Stimulated activated CD8-positive, alpha-beta memory T cell treated with anti-CD3 and anti-CD28 coated beads, Interleukin-4, amount 100 ng/mL, for 48 hours (primary cell): Measurements from ENCODE around the gene APBA1.

Experiments used
- DNase-seq: peaks from one replicate; pipeline ENCODE4 v3.0.0-alpha.2; 2020

The APBA1 gene

DNA sequence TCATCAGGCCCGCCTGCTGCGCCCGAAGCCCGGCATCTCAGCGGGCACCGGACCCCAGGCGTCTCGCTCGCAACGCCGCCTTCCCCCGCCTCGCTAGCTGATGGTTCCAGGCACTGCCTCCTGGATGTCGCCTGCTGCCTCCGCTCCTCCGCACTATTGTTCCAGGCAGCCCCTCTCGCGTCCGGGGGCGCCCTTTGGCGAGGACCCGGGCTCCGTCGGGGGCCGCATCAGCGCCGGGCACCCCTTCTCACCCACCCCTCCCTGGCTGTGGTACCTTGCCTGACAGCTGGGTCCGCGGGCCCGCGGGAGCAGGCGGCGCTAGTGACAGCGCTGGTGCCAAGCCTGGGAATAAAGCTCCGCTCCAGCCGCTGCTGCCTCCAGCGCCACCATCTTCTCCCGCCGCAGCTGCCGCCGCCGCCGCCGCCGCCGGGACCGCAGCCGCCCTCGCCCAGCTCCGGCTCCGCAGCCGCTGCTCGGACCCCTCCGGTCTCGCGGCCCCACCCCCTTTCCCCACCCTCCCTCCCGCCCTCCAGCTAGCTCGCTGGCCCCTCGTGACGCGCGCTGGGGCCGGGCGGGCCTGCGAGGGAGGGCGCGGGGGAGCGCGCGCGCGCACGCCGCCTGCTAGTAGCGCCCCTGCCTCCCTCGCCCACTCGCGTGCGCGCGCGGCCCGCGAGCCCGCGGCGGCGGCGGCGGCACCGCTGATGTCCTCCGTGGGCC is at the start of gene APBA1:
Gene APBA1 (minus strand): TSS at position 493 of the 717 bp plus-strand sequence.
- DNase-seq = peak; percentile 39

DNA sequence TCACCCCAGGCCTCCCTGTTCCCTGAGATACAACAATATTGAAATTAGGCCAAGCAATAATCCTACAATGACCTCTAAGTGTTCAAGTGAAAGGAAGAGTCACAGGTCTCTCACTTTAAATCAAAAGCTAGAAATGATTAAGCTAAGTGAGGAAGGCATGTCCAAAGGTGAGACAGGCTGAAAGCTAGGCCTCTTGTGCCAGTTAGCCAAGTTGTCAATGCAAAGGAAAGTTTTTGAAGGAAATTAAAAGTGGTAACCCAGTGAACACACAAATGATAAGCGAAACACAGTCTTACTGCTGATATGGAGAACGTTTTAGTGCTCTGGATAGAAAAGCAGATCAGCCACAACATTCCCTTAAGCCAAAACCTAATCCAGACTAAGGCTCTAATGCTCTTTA is 47.8 kb upstream of the APBA1 start:
- no peak for DNase-seq

DNA sequence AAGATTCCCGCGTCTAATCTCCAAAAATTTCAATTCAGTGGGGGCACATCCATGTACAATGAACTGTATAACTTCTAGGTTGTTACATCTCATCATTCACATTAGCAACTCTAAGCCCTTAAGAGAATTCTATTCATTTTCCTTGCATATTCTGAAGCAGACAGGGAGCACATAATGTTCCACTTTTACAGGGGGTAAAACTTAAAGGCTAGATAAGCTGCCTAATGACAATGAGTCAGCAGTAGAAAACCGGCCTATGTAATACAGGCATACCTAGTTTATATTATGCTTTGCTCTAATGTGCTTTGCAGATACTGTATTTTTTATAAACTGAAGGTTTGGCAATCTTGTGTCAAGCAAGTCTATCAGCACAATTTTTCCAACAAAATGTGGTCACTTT is 47.2 kb upstream of the APBA1 start:
- DNase-seq = no peak

DNA sequence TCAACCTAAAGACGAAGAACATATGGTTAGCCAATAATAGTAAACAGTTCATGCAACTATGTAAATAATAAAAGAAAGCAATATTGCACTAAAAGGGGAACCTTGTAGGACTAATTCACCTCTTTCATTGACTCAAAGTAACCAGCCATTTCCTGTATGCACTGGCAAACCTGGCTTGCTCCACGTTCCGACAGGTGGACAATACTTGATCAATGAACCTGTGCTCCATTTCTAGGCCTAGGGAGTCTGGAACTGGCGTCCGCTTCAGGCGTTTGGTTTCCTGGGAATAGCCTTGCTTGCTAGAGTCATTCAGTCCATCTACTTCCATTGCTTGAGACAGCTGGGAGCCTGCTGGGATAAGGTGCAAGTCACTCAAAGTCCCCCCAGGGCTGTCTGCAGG is 46.0 kb upstream of the APBA1 start:
- DNase-seq = no peak

DNA sequence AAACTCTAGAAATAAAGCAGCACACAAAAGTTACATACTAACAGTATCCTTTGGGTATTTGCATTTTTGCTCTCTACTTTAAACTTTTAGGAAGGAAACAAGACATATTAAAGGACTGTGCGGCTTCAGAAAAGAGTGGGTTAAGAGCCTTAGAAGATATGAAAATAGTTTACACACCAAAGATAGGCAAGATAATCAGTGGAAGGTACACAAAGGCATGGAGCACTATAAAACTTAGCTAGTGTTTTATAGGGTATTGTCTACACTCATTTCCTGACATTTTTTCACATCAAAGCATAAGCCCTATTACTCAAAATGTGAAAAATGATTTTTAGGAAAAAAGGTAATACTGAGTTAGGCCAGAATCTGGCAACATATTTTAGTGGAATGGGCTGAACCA is 43.7 kb upstream of the APBA1 start:
- no peak for DNase-seq

DNA sequence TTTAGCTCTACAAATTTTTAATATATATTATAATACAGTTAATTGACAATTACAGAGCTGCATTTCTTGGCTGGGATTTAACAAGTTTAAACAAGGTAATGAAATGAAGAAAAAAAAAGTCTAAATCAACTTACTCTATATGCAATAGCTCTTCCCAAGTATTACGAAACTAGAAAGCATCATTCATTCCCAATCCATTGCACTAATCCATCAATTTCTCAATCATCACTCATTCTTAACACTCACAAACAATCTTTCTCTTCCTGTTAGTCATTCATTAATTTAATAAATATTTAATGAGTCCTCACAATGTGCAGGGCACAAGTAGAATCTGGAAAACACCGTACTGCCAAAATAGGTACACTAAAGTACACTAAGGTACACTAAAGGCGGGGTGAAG is 42.9 kb upstream of the APBA1 start:
- no peak for DNase-seq

DNA sequence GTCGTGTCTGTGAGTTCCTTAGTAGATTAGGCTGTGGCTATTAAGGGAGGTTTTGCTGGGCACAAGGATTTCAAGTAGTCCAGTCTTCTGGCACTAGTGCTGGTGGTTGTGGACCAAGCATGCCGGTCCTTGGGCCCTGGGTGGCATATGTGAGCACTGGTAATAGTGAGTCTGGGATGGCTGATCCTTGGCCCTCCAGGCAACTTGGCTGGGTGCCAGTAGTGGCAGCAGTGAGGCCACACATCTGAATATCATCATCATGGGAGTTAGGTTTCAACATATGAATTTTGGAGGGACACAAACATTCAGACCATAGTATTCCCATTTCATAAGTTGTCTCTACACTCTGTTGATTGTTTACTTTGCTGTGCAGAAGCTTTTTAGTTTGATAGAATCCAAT is 25.3 kb upstream of the APBA1 start:
- no peak for DNase-seq

DNA sequence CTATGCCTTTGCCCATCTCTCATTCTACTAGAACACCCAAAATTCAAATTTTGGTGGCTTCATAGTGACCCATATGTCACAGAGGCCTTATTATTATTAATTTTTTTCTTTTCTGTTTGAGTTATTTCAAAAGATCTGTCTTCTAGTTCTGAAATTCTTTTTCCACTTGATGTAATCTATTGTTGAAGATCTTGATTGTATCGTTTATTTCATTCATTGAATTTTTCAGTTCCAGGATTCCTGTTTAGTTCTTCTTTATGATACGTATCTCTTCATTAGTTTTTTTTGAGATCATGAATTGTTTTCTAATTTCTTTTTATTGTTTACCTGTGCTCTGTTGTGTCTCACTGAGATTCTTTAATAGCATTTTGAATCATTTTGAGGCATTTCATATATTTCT is 24.6 kb upstream of the APBA1 start:
- DNase-seq = no peak

DNA sequence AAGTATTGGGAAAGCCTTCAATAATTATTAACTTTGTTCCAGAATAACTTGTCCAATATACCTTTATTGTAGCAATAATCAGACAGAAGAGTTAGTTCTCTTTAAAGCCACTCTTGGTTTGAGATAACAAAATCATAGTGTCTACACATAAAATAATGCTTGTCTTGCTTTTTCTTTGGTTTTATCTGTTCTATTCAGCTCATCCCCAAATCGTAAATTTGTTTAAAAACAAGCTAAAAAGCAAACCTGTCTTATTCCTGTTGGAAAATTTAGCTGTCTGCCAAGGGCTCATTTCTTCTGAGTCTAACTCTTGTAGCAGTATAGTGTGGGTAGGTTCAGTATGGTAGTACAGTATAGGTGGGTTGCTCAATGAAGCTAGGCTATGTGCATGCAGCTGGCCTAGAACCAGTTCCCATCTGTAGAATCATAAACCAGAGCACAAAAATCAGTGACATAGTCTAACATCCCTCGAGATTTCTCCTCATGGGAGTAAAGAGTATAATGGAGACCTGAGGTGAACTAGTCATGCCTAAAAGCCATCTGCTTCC is 17.9 kb upstream of the APBA1 start:
- no peak for DNase-seq

DNA sequence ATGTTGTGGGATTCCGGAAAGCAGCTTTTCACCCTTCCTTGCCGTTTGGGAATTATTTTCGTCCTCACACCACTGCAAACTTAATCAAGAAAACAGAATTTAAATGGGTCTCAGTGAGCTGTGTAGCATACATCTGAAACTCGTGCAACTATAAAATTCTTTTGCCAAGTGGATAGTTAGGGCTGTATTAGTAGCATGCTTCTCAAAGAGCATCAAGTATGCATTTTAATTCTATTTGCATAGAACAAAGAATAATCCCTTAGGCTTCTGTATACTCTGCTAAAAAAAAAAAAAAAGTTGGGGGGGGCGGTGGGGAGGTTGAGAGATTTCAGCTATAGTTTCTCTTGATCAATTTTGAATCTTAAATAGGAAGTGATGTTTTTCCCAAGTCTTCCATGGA is 11.8 kb upstream of the APBA1 start:
- DNase-seq = no peak

DNA sequence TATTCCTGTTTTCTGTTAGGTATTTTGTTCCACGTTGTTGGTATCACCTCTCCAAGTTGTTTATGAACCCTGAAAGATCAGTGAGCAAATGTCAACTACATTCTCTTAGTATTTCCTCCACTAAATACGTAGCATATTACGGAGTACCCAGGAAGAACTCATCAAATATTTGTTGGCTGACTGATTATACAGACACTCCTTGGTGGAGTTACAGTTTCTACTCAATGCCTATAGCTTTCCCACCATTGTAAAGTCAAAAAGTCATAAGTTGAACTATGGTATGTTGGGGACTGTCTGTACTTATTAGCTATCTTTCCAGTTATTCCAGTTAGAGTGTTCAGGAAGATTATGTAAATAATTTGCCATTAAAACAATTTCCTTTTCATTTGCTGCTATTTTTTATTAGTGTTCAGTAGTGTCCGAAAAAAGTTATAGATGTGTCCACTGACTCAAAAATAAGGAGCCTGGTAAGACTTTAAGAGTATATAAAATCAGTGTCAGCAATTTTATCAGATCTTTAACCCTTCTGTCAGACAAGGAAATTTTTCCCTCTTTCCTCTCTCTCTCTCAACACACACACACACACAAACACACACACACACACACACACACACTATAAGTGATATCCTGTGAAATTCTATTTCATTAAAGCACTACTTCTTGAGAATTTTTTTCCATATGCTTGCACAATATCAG is 6.8 kb upstream of the APBA1 start:
- DNase-seq = no peak

DNA sequence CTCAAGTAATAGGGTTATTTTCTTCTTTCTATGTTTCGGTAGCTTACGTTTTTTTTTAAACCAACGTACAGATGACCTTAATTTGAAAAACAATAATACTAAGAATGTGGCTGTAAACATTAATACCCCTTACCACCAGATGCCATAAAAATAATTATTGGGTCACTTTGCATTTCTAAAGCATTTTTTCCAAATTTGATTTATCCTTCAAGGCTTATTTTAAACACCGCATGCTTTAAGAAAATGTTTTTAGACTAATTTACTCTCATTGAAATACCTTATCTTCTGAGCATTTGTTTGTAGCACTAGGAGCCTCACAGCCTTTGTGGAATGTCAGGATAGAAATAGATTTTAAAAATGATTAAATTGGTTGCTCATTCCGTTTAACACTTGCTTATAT is 5.8 kb upstream of the APBA1 start:
- no peak for DNase-seq

DNA sequence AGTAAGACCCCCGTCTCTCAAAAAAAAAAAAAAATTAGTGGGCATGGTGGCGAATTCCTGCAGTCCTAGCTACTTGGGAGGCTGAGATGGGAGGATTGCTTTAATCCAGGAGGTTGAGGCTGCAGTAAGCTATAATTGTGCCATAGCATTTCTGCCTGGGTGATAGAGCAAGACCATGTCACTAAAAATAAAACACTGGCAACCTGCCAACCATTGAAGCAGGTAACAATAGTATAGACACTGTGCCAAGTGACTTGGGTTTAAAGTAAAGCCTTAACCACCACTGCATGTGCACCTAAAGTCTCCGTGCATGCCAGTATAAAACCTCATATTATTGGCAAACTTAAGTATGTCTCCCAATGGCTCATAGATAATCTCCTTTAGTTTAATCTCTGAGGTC is 3.4 kb upstream of the APBA1 start:
- no peak for DNase-seq

DNA sequence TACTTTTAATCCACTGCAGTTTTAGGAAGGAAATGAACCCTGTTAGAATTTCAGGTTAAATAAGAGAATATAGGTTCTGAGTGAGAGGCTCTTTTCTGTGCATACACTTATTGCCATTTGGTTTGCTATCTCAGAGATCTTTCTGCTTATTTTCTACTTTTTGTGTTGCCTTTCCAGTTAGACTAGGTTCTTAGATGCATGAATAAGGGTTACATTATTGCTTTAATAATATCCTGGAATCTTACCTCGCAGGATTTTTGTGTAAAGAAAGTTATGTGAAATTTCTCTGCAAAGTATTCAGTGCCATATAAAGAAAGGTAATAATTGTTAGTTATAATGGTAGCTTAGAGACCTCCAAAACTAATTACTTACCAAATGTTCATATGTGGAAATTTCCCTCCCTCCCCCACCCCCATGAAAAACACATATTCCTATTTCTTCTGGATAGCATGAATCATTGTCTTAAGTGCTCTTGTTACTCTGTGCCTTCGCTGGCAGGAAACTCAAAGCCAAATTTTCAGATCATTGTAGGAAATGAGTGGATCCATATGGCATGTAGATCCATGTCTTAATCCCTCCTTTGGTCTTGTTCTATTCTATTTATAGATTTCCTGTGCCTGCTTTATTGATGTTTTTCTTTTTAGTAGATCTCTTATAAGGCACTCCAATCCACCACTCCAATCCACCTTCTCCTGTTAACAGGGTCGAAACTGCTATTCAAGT is 2.7 kb upstream of the APBA1 start:
- no peak for DNase-seq

DNA sequence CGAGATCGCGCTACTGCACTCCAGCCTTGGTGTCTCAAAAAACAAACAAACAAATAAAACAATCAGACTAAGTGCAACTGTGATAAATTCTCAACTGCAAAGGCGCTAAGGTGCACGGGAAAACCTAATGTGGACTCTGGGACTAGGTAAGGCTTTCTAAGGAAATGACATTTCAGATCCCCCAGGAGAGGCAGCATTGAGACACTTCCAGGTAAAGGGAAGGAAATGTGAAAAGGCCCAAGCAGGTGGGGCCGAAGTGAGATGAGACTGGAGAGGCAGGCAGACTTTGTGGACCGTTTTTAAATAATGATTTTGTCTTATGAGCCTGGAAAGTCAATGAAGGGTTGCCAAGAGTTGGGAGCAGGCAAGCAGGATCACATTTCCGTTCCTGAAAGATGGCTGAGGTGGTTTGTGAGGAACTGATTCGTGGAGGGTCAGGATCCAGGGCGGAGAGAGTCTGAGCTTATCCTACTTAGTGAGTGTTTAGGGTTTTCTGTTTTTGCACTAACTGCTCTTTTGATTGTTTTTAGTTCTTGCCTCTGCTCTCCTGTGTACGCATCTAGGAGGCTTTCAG is 2.0 kb upstream of the APBA1 start:
- DNase-seq = no peak

DNA sequence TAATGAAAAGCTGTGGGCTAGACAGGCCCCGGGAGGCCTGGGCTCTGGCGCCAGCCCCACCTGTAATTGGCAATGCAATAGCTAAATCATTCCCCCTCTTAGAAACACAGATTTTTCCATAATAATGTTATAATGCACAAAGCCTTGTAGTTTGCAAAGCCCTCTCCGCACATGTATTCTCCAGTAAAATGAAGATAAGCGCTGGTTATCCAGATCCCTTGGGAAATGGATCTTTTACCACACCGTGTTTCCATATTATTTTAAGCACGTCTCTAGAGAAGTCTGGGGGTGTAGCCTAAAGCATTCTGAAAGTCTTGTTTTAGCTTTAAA is 1.1 kb upstream of the APBA1 start:
- DNase-seq = no peak

DNA sequence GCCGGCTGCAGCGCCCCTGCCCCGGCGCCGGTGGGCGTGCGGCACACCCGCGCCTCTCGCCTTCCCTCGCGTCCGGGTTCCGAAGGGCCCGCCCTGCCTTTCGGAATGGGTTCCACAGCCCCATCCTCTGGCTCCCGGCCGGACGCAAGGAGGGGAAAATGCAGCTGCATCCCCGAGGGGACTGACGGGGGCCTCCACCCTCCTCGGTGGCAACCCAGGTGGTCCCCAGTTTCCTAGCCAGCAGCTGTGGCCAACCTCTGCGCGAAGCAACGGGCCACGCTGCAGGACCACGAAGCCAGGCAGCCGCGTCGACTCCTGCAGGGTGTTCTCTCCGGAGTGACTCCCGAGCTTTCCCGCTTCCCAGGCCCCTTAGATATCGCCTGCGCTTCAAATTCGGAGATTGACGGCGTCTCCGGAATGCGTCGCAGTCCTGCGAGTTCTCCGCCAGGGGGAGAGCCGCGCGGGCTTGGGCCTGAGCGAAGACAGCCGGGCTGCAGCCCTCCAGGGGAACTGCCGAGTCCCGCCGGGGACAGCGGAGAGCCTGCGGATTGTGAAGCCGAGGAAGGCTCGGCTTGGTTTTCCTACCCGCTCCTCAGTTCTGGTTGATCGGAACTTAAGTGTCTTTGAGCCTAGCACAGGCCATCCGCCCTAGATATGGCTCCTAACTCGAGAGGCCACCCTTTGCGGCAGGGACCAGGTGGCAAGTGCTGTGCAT is 582 bp upstream of the APBA1 start:
- DNase-seq = peak; percentile 86

DNA sequence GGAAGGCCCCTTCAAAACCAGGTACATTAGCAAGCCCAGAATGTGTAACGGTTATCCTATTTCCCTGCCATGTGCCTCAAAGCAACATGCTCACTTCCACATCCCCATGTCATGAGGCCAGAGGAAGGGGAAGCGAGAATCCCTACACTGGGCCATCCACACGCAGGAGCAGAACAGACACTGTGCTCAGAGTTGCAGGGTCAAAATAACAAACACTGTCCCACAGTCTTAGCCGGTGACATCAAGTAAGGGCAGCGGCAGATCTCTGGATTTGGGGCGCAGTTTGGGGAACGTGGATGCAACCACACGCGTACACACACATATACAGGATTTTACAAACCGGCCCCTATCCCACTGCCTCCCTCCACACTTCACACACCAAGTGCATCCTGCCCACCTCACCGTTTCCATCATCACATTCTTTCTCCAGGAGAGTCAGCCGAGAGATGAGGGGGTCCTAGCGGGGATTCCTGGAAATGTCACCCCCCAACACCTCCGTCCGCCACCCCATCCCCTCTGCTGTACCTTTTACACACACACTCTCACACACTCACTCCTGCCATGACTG is 776 bp downstream of the APBA1 start:
- DNase-seq = no peak

DNA sequence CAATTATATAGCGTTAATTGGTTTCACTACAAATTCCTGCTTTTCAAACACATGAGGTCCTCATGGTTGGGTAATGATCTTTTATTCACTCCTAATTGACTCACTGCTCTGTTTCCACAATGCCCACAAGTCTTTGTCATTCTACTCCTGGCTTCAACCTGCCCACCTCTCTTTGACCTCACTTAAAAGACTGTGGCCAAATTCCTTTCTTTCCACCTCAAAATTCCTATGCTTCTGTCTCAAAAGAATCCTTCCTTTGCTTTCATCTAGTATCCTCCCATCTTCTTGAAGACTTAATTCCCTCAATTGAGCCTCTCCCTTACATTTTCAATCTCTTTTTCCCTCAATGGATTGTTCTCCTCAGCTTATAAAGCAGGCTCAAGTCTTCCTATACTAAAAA is 4.9 kb downstream of the APBA1 start:
- no peak for DNase-seq

DNA sequence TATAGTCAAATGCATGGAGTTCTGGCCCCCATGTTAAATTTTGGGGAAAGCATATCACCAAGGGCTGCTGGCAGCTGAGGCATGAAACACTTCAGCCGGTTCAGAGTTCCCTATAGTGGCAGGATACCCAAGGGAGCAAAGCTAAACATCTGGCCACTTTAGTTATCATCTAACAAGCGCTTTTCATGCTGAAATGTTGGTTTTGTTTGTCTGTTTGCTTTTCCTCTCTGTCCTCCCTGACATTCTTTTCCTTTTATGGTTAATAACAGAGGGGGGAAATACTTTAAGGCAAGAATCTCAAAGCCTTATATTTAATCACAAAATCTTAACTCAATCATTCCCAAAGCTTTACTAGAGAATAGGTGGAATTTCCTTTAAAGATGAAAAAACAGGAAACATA is 11.9 kb downstream of the APBA1 start:
- DNase-seq = no peak

DNA sequence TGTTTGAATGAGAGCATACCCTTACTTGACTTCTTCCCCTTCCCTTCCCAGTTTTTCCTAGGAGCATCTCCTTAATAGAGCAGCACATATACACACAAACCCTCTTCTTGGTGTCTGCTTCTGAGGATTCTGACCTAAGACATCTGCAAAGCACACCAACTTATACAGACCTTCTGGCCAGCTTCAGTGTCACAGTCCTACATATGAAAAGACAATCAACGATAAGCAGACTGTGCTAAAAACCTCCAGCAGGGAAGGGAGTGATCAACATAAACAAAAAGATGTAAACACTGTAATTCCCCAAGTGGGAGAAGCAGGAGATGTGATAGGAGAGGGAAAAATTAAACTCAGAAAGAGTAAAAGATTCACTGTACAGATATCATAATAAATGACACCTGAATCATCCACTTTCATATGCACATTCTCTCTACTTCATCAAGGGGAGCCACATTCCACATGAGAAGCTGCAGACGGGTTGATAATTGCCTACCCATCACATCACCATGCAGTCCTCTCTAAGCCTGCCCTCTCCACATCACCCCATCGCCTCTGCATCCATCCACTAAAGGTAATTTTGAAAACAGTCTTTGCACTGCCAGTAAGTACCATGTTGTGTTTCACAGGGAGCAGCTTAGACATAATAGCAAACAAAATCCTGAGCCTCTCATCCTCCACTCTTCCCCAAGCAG is 13.0 kb downstream of the APBA1 start:
- no peak for DNase-seq

DNA sequence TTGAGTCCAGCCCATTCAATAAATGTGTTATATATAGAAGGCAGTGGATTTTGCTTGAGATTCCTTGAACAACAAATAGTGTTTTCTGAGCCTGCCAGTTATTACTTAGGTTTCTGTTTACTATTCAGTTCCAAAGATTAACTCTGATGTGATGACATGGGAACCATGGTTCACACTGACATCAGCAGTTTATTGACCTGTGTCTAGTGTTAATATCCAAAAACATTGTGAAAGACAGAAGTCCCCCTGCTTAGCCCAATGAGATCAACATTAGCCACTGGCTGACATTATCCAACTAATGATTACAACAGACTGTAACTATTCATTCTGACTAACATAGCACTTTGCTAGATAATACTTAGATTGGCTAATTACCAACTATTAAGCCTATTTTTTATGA is 14.9 kb downstream of the APBA1 start:
- DNase-seq = no peak
